GM19328 (cell line): Measurements from ENCODE around the gene SMIM38.

Experiments used
- ATAC-seq: cut with Tn5 transposase; IDR thresholded peaks from one replicate; pipeline ENCODE4 v1.9.1; 2021; ENCODE audit warnings: mild to moderate bottlenecking, moderate library complexity; ENCODE audit not compliant: unreplicated experiment

The SMIM38 gene

GRCh38 chr11:69158301-69159149 lies 2.8 kb downstream of the SMIM38 start:
- no peak for ATAC-seq

GRCh38 chr11:69159150-69159852 lies 3.6 kb downstream of the SMIM38 start:
- no peak for ATAC-seq

- ATAC-seq = no peak
Measured at GRCh38 chr11:69160296-69161116, 4.8 kb downstream of the SMIM38 start.

- no peak for ATAC-seq
Measured at GRCh38 chr11:69161117-69161407, 5.3 kb downstream of the SMIM38 start.

GRCh38 chr11:69162505-69162904 lies 6.8 kb downstream of the SMIM38 start:
- ATAC-seq = no peak

GRCh38 chr11:69163842-69164241 lies 8.1 kb downstream of the SMIM38 start:
- no peak for ATAC-seq

- no peak for ATAC-seq
Measured at GRCh38 chr11:69164824-69165223, 9.1 kb downstream of the SMIM38 start.

- ATAC-seq = no peak
Measured at GRCh38 chr11:69165775-69166174, 10.0 kb downstream of the SMIM38 start.

- peak; percentile 93 for ATAC-seq
Measured at GRCh38 chr11:69166218-69167115, 10.7 kb downstream of the SMIM38 start.

- no peak for ATAC-seq
Measured at GRCh38 chr11:69167130-69167915, 11.6 kb downstream of the SMIM38 start.

GRCh38 chr11:69167916-69168691 lies 12.4 kb downstream of the SMIM38 start:
- no peak for ATAC-seq

GRCh38 chr11:69169479-69169878 lies 13.7 kb downstream of the SMIM38 start:
- no peak for ATAC-seq

- no peak for ATAC-seq
Measured at GRCh38 chr11:69170704-69171103, 15.0 kb downstream of the SMIM38 start.

- no peak for ATAC-seq
Measured at GRCh38 chr11:69171476-69172240, 15.9 kb downstream of the SMIM38 start.

- no peak for ATAC-seq
Measured at GRCh38 chr11:69172674-69173073, 16.9 kb downstream of the SMIM38 start.

GRCh38 chr11:69173331-69173730 lies 17.6 kb downstream of the SMIM38 start:
- no peak for ATAC-seq

GRCh38 chr11:69173925-69174581 lies 18.3 kb downstream of the SMIM38 start:
- no peak for ATAC-seq

GRCh38 chr11:69174841-69175240 lies 19.1 kb downstream of the SMIM38 start:
- ATAC-seq = no peak
